T-helper 1 cell treated with Interleukin-12 subunit alpha and Interleukin-12 subunit beta and Interleukin-4 antibody, amounts not matched to agents 30 μg/mL and 1 μg/mL, for 36 hours (primary cell): Measurements from ENCODE around the gene NCOA1.

Source experiments
- H3K27ac Mint-ChIP-seq: one replicate; pipeline ENCODE4 v1.8.0; 2021; ENCODE audit warnings: mild to moderate bottlenecking, mixed read lengths
- H3K27me3 Mint-ChIP-seq: one replicate; pipeline ENCODE4 v1.8.0; 2021; ENCODE audit warnings: low read depth, mixed read lengths
- H3K36me3 Mint-ChIP-seq: one replicate; pipeline ENCODE4 v1.8.0; 2021; ENCODE audit warnings: low read depth, mixed read lengths
- H3K4me1 Mint-ChIP-seq: one replicate; pipeline ENCODE4 v1.8.0; 2021; ENCODE audit warnings: low read depth, mixed read lengths
- H3K4me3 Mint-ChIP-seq: one replicate; pipeline ENCODE4 v1.8.0; 2021; ENCODE audit warnings: mild to moderate bottlenecking, moderate library complexity, mixed read lengths
- H3K9me3 Mint-ChIP-seq: one replicate; pipeline ENCODE4 v1.8.0; 2021; ENCODE audit warnings: mixed read lengths

Gene NCOA1

DNA sequence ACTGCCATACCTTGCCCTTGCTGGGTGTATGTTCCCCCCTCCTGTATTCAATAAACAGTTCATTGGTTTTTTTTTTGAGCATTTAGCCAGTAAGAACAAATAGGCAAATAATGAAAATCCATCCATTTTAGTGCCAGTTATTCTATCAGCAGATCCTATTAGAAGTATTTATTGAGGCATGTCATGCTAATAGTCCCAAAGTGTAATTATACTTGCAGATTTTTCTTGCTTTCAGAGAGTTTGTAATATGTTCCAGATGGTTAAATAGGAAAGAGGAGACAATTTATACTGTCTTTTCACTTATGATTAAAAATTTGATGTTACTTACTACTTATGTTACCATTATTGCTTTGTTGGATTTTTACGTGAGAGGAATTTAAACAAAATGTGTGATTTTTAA, 127.6 kb downstream of the NCOA1 start:
- Mint-ChIP-seq H3K4me3 (no peak overlapping the region), H3K36me3 (no peaks in the 10 kb centered on the region), H3K27ac (no peak overlapping the region), H3K4me1 (peaks cover 1% of the 10 kb centered on the region), H3K27me3 (no peaks in the 10 kb centered on the region), H3K9me3 (no peaks in the 10 kb centered on the region)

DNA sequence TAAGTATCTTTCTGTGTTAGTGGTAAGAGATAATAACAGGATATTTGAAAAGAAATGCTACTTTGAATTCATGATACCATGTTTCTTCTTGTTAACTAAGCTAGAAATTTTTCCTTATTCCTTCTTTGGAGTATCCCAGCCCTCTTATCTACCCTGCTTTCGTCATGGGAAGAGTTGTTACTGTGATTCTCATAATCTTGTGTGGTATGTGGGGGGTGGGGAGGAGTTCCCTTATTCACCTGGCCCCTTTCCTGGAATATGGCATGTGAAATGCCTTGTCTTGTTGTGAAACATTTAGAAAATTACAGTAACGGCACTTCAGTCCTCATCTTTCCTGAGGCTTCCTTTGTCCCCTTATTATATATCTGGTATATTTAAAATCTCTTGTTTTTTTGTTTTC, 129.9 kb downstream of the NCOA1 start:
- Mint-ChIP-seq H3K4me1 (no peaks in the 10 kb centered on the region), H3K4me3 (no peak overlapping the region), H3K27me3 (no peaks in the 10 kb centered on the region), H3K27ac (no peak overlapping the region), H3K9me3 (no peaks in the 10 kb centered on the region), H3K36me3 (no peaks in the 10 kb centered on the region)

DNA sequence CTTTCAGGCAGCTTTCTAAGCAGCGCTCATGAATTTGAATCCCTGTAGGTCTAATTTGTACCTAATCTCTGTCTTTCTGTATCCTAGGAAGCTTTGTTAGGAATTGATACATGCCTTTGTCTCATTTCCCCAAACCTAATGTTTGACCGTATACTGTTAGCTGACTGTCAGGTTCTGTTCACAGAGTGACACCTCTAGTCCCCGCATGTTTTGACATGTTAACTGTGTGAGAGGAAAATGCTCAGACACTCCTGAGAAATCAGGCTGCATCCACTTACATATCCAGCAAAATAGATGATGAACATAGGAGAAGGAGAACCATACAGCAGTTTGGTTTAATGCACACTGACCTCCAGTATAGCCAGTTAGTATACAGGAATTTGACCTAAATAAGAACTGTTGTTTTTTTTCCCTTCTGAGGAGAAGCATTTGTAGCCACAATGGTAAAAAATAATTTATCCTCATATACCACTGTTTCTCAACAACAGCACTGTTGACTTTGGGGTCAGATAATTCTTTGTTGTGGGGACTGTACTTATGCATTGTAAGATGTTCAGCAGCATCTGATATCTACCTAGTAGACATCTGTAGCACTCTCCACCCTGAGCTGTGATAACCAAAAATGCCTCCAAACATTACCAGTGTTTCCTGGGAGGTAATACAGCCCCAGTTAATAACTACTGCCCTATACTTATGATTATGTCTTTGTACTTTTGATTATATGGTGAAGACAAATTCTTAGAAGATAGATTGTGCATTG, 130.9 kb downstream of the NCOA1 start:
- no peaks in the 10 kb centered on the region for H3K27me3 Mint-ChIP-seq
- no peaks in the 10 kb centered on the region for H3K36me3 Mint-ChIP-seq
- no peak overlapping the region for H3K4me3 Mint-ChIP-seq
- no peak overlapping the region for H3K27ac Mint-ChIP-seq
- H3K4me1 Mint-ChIP-seq, result no peaks in the 10 kb centered on the region
- H3K9me3 Mint-ChIP-seq, result no peaks in the 10 kb centered on the region

DNA sequence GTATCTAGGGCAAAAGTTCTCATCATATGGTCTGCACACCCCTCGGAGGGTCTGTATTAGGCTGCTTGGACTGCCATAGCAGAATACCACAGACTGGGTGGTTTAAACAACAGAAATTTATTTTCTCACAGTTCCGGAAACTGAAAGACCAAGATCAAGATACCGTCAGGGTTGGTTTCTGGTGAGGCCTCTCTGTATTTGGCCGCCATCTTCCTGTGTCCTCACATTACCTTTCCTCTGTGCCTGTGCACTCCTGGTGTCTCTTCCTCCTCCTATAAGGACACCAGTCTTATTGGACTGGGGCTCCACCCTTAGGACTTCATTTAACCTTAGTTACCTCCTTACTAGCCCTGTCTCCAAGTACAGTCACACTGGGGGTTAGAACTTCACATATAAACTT, 132.5 kb downstream of the NCOA1 start:
- no peaks in the 10 kb centered on the region for H3K9me3 Mint-ChIP-seq
- no peaks in the 10 kb centered on the region for H3K27me3 Mint-ChIP-seq
- H3K4me3 Mint-ChIP-seq, result no peak overlapping the region
- H3K27ac Mint-ChIP-seq, result no peak overlapping the region
- H3K4me1 Mint-ChIP-seq, result no peaks in the 10 kb centered on the region
- H3K36me3 Mint-ChIP-seq, result no peaks in the 10 kb centered on the region

DNA sequence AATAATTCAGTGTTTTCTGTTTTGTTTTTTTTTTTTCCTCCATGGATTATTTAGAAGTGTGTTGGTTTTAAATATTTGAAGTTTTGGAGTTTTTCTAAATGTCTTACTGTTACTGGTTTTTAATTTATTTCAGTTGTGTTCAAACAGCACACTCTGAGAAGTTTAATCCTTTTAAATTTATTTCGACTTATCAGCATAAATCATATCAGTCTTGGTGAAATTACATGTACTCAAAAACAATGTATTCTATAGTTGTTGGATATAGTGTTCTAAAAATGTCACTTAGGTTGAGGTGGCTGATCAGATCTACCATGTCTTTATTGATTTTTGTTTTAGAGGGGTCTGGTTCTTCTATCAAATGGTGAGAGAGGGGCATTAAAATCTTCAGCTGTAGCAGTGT, 134.7 kb downstream of the NCOA1 start:
- Mint-ChIP-seq H3K27me3 (no peaks in the 10 kb centered on the region), H3K27ac (no peak overlapping the region), H3K9me3 (no peaks in the 10 kb centered on the region), H3K36me3 (no peaks in the 10 kb centered on the region), H3K4me3 (no peak overlapping the region), H3K4me1 (no peaks in the 10 kb centered on the region)

DNA sequence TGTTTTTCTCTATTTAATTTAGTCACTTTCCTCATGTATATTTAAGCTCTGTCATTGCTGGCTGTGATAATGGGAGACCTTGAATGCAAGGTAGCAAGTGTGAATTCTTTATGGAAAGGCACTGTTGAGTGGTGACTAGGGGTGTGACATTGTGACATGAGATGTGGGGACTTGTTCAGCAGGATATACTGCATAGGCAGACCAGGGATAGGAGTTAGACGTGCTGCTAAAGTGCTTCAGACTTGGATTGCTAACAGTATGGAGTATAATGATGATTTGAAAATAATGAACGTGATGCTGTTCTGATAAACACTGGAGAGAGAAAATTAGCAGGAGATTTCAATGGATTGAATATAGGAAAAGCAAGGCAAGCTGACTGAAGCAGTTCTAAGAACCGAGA, 135.1 kb downstream of the NCOA1 start:
- Mint-ChIP-seq H3K4me3 (no peak overlapping the region), H3K27ac (no peak overlapping the region), H3K4me1 (no peaks in the 10 kb centered on the region), H3K9me3 (no peaks in the 10 kb centered on the region), H3K36me3 (no peaks in the 10 kb centered on the region), H3K27me3 (no peaks in the 10 kb centered on the region)

DNA sequence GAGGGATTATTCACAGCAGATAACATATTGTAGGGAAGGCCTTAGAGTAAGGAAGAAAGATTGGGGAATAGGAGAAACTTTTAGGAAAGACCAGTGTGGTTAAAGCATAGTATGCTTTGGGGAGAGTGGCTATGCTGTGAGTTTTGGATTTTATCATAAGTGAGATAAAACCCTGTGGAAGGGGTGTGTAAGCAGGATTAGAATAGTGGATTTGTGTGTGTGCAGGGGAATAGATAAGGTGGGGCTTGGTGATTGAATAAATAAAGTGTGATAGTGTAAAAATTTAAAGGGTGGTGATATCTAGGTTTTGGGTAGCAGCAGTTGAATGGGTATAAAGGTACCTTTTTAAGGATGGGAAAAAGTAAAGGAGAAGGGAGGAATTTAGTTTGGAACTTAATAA, 137.7 kb downstream of the NCOA1 start:
- no peaks in the 10 kb centered on the region for H3K27me3 Mint-ChIP-seq
- H3K4me1 Mint-ChIP-seq, result no peaks in the 10 kb centered on the region
- no peaks in the 10 kb centered on the region for H3K36me3 Mint-ChIP-seq
- H3K9me3 Mint-ChIP-seq, result no peaks in the 10 kb centered on the region
- H3K4me3 Mint-ChIP-seq, result no peak overlapping the region
- no peak overlapping the region for H3K27ac Mint-ChIP-seq

DNA sequence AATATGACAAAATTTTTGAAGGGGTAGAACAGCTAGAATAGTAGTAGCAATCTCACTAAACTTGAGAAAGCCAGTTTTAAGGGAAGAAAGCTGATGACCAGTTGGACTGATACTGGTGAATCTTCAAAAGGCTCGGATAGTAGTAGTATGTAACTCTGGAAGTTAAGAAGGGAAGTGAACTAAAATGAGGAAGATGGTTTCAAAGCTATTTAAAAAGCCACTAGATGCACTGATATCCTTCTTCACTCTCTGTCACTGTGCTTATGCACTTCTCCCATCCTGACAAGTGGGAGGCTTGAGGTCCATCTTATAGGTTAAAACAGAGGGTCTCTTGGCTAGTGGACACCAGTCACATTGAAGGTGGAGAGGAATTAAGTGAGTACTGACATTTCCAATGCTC, 141.1 kb downstream of the NCOA1 start:
- Mint-ChIP-seq H3K4me1 (no peaks in the 10 kb centered on the region), H3K27ac (no peak overlapping the region), H3K9me3 (no peaks in the 10 kb centered on the region), H3K36me3 (no peaks in the 10 kb centered on the region), H3K4me3 (no peak overlapping the region), H3K27me3 (no peaks in the 10 kb centered on the region)

DNA sequence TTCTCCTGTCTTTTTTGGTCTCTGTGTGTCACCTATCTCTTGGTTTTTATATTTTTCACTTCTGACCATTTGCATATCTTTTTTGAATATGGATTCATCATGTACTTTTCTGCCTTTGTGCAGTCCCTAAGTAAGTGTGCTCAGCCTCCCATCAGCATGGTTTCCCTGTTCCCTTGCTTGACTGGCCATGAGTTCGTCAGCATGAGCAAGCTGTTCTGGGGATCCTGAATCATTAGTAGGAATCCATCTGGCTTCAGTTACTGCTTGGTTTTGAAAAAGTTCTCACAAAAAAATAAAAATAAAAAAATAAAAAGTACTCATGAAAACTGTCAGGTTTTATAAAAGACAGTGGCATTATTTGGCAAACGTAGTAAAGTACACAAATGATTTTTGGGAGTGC, 144.1 kb downstream of the NCOA1 start:
- Mint-ChIP-seq H3K4me1 (peaks cover 1% of the 10 kb centered on the region), H3K4me3 (no peak overlapping the region), H3K27ac (no peak overlapping the region), H3K9me3 (peaks cover 13% of the 10 kb centered on the region), H3K36me3 (peaks cover 3% of the 10 kb centered on the region), H3K27me3 (no peaks in the 10 kb centered on the region)

DNA sequence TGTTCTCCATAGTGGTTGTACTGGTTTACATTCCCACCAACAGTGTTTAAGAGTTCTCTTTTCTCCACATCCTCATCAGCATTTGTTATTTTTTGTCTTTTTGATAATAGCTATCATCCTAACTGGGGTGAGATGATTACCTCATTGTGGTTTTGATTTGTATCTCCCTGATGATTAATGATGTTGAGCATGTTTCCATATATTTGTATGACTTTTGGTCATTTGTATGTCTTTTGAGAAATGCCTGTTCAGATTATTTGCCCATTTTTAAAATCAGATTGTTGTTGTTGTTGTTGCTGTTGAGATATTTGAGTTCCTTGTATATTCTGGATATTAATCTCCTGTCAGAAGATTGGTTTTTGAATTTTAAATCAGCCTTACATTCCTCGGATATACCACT, 147.5 kb downstream of the NCOA1 start:
- Mint-ChIP-seq H3K27me3 (no peaks in the 10 kb centered on the region), H3K4me1 (peaks cover 1% of the 10 kb centered on the region), H3K9me3 (peaks cover 13% of the 10 kb centered on the region), H3K27ac (no peak overlapping the region), H3K36me3 (peaks cover 3% of the 10 kb centered on the region), H3K4me3 (no peak overlapping the region)

DNA sequence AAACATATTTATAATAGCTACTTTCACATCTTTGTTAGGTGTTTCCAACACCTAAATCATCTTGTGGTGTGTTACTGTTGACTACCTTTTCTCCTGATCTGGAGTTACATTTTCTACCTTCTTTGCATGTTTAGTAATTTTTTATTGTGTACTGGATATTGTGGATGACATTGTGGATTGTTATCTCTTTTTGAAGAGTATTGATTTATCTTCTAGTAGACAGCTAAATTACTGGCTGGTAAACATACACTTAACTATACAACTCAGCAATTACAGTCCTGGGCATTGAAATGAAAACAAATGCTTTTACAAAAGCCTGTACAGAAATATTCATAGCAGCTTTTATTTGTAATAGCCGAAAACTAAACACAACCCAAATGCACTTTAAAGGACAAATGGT, 151.3 kb downstream of the NCOA1 start:
- Mint-ChIP-seq H3K27me3 (no peaks in the 10 kb centered on the region), H3K9me3 (peaks cover 13% of the 10 kb centered on the region), H3K27ac (no peak overlapping the region), H3K4me3 (no peak overlapping the region), H3K36me3 (peaks cover 7% of the 10 kb centered on the region), H3K4me1 (peaks cover 1% of the 10 kb centered on the region)

DNA sequence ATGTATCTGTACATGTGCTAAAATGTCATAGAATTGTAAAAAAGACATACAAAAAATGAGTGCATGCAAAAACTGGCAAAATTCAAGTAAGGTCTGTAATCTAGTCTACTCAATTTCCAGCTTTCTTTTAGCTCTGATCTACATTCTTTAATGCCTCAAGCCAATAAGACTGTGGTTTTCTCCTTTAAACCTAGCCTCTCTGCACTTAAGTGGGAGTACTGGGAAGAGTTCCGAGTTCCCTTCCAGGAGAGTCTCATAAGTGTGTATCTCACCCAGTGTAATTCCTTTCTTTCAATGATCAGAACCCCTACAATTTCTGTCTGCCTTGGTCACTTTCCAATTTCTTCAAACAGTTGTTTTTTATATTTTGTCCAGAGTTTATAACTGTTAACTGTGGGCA, 152.0 kb downstream of the NCOA1 start:
- Mint-ChIP-seq H3K9me3 (peaks cover 7% of the 10 kb centered on the region), H3K4me3 (no peak overlapping the region), H3K27me3 (no peaks in the 10 kb centered on the region), H3K27ac (no peak overlapping the region), H3K36me3 (peaks cover 7% of the 10 kb centered on the region), H3K4me1 (peaks cover 1% of the 10 kb centered on the region)

DNA sequence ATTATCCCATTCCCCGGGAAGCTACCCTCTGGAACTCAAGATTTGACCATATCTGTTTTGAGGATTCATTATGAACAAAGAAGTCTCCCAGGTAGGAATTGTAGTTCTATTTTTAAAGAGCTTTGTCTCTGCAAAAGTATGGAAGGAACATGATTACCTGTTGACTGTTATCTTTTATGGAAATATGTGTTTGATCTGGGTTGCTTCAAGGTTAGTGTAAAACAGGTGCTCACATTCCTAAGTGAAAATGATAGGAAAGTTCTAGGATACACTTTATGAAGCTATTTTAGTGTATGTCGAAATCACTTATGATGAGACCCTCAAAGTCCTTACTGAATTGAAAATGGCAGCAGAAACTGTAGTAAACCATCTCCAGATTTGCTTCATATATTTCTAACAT, 153.0 kb downstream of the NCOA1 start:
- peaks cover 4% of the 10 kb centered on the region for H3K36me3 Mint-ChIP-seq
- H3K9me3 Mint-ChIP-seq, result no peaks in the 10 kb centered on the region
- no peak overlapping the region for H3K4me3 Mint-ChIP-seq
- no peak overlapping the region for H3K27ac Mint-ChIP-seq
- H3K4me1 Mint-ChIP-seq, result no peaks in the 10 kb centered on the region
- no peaks in the 10 kb centered on the region for H3K27me3 Mint-ChIP-seq

DNA sequence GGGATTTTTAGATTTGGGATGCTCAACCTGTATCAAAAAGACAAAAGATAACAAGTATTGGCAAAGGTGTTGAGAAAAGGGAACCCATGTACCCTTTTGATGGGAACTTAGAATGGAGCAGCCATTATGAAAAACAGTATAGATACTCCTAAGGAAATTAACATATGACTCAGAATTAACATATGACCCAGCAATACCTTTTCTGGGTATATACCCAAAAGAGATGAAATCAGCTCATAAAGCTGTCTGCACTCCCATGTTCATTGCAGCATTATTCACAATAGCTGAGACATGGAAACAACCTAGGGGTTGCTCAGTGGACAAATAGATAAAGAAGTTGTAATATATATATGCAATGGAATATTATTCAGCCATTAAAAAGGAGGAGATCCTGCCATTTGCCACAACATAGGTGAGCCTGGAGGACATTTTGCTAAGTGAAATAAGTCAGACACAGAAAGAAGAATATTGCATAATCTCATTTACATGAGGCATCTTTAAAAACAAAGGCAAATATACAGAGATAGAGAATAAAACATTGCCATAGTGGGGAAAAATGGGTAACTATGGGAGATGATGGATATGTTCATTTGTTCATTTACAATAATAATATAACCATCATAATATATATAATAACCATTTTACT, 160.1 kb downstream of the NCOA1 start:
- Mint-ChIP-seq H3K27me3 (no peaks in the 10 kb centered on the region), H3K36me3 (peaks cover 1% of the 10 kb centered on the region), H3K4me1 (no peaks in the 10 kb centered on the region), H3K9me3 (no peaks in the 10 kb centered on the region), H3K27ac (no peak overlapping the region), H3K4me3 (no peak overlapping the region)

DNA sequence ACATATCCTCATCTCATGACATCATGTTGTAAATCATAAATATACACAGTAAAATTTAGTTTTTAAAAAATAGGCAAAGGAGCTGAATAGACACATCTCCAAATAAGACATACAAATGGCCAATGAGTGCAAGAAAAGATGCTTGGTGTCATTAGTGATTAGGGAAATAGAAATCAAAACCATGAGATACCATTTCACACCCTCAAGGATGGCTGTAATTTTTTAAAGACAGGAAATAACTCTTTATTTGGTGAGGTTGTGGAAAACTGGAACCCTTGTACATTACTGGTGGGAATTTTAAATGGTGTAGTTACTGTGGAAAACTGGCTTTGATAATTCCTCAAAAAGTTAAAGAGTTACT, 160.6 kb downstream of the NCOA1 start:
- H3K9me3 Mint-ChIP-seq, result no peaks in the 10 kb centered on the region
- H3K27me3 Mint-ChIP-seq, result no peaks in the 10 kb centered on the region
- no peaks in the 10 kb centered on the region for H3K4me1 Mint-ChIP-seq
- peaks cover 1% of the 10 kb centered on the region for H3K36me3 Mint-ChIP-seq
- H3K4me3 Mint-ChIP-seq, result no peak overlapping the region
- H3K27ac Mint-ChIP-seq, result no peak overlapping the region
